Prostate gland (tissue), 2 donors: ENCODE measurements around the gene KIF16B. TPM values are rescaled to one million over a fixed set of nuclear protein-coding genes. Genes with fewer than 3 reads are reported as not detected.

ENCODE experiments used
- DNase-seq: peaks from one replicate; pipeline ENCODE4 v3.0.0-alpha.2; 2019; ENCODE audit warnings: low spot score
- H3K27ac ChIP-seq, 2 donors: fragments of 200-600 bp; sonication (generic); 2 replicates each; pipeline ENCODE4 v1.5.1; 2017 to 2019
- H3K27me3 ChIP-seq: fragments of 200-600 bp; sonication (generic); replicated peaks from 2 replicates; pipeline ENCODE4 v1.5.1; 2019; ENCODE audit not compliant: insufficient read depth
- H3K36me3 ChIP-seq, 2 donors: fragments of 200-600 bp; sonication (generic); 1 replicate in 1 of 2; 2 replicates in 1 of 2; pipeline versions ENCODE4 v1.5.1 to v1.8.1; 2017 to 2019
- H3K4me1 ChIP-seq: fragments of 200-600 bp; sonication (generic); replicated peaks from 2 replicates; pipeline ENCODE4 v1.5.1; 2019
- H3K4me3 ChIP-seq, 2 donors: fragments of 200-600 bp; sonication (generic); 2 replicates each; pipeline ENCODE4 v1.5.1; 2017 to 2019
- H3K9me3 ChIP-seq: fragments of 200-600 bp; sonication (generic); 2 replicates; pipeline ENCODE4 v1.5.1; 2017
- CTCF ChIP-seq, 4 experiments: fragments of 200-600 bp in 2 of 4; fragments of 450-650 bp in 2 of 4; sonication (generic) in 2 of 4; IDR thresholded peaks; 1 replicate in 3 of 4; 2 replicates in 1 of 4; pipeline ENCODE4 v1.5.1; 2016 to 2019; ENCODE audit warnings: antibody characterized with exemption in 4 of 4, mild to moderate bottlenecking in 2 of 4, moderate library complexity in 2 of 4
- POLR2A ChIP-seq: fragments of 450-650 bp; IDR thresholded peaks from one replicate; pipeline ENCODE4 v1.6.1; 2016; ENCODE audit warnings: antibody characterized with exemption, mild to moderate bottlenecking
- POLR2AphosphoS5 ChIP-seq: sonication (generic); formaldehyde crosslinking; IDR thresholded peaks from one replicate; pipeline ENCODE4 v1.6.1; 2017; ENCODE audit warnings: antibody characterized with exemption
- WGBS: methylation state at CpG from one replicate; pipeline ENCODE4 v1.1.5; 2018; 5-methylcytosine and 5-hydroxymethylcytosine counted together
- intact Hi-C: fragments of 100-400 bp; cut with DNase I; formaldehyde crosslinking; loops from one replicate; pipeline ENCODE4 v1.14.2; 2022
- total RNA-seq, 2 donors: library from RNA; depleted of rRNA; stranded (reverse); fragments of >200 nt; gene quantifications; one replicate each; pipeline ENCODE4 v1.1.0, GENCODE V29; 2016

The KIF16B gene
- total RNA-seq, 2 donors from 2014 or later, result 11.5 to 24.4 TPM

DNA sequence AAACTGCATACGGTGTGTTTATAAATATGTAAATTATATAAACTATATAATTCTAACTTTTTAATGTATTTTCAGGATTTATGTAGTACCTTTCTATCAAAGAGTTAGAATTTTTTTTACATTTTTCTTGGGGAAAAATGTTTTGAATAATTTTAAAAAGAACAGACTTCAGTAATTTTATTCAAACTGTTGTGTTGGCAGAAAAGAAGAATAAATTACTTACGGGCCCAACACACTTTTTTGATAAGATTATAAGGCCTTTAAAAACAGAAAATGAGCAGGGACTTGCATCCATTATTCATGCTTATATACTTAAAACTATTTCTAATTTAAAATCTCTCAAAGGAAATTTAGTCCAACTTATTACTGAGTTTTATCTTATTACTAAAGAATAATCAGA is 58.2 kb downstream of the KIF16B start:
- H3K27me3 ChIP-seq, result no peaks in the 10 kb centered on the region
- no peak for DNase-seq
- H3K36me3 ChIP-seq, result no peaks in the 10 kb centered on the region
- intact Hi-C loops, result loop anchor here (5.0 to 10.0 kb wide), 2 partner anchors 122 to 250 kb away; no protein-coding TSS in a partner anchor
- H3K27ac ChIP-seq, result no peak overlapping the region
- H3K4me1 ChIP-seq, result no peaks in the 10 kb centered on the region
- TF ChIP-seq POLR2A (no peak), CTCF (IDR thresholded peaks at IDR 0.05) (no peak), POLR2AphosphoS5 (no peak)
- H3K4me3 ChIP-seq, result no peak overlapping the region
- H3K9me3 ChIP-seq, result no peaks in the 10 kb centered on the region
- 98% methylated on average over 2 of the region's 2 CpGs for WGBS

DNA sequence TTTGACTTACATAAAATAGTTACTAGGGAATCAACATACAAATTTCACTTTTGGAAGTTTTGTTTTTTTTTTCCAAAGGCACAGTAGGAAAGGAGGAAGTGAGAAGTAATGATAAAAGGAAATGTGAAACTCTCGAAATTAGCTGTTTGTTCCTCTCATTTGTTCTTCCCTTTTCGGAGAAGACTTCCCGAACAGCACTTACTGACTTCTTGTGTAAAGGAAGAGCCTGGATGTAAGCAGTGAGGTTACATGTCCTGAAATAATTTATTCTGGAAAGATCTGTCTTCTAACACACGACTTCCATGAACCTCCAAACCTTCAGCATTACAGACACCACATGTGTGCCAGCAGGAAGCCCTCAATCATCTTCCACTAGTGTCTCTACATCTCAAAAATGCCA is 59.1 kb downstream of the KIF16B start:
- H3K27ac ChIP-seq, result no peak overlapping the region
- H3K9me3 ChIP-seq, result no peaks in the 10 kb centered on the region
- TF ChIP-seq POLR2A (no peak), CTCF (IDR thresholded peaks at IDR 0.05) (no peak), POLR2AphosphoS5 (no peak)
- no peak for DNase-seq
- H3K4me1 ChIP-seq, result no peaks in the 10 kb centered on the region
- intact Hi-C loops, result loop anchor here (10.0 kb wide), 1 partner anchor 251 kb away; no protein-coding TSS in a partner anchor
- H3K36me3 ChIP-seq, result no peaks in the 10 kb centered on the region
- H3K4me3 ChIP-seq, result no peak overlapping the region
- H3K27me3 ChIP-seq, result no peaks in the 10 kb centered on the region
- WGBS, result 89% methylated on average over 4 of the region's 4 CpGs

DNA sequence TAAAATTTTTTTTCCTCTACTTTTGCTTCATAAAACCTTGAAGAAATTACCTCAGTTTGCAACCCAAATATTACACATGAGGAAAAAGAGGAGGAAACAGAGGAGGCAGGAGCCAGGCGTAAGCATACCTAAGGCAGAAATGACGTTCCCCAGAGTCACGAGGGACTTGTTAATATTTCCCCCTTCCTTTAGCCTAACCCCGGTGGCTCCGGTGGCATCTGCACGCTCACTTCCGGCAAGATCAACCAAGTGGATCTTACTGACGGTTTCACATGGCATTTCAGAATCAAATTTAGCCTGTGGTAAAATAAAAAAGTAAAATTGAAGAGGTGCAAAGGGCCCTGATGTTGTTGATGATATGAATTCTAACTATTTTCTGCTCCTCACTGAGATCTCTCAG is 67.4 kb downstream of the KIF16B start:
- no peaks in the 10 kb centered on the region for H3K9me3 ChIP-seq
- H3K4me1 ChIP-seq, result no peaks in the 10 kb centered on the region
- no peak for TF ChIP-seq POLR2A
- TF ChIP-seq CTCF (IDR thresholded peaks at IDR 0.05), result no peak
- no peak for TF ChIP-seq POLR2AphosphoS5
- no peak overlapping the region for H3K4me3 ChIP-seq
- no peak for DNase-seq
- 84% methylated on average over 8 of the region's 8 CpGs for WGBS
- no peaks in the 10 kb centered on the region for H3K27me3 ChIP-seq
- H3K36me3 ChIP-seq, result peaks cover 3 to 5% of the 10 kb centered on the region in 2 donors
- H3K27ac ChIP-seq, result no peak overlapping the region
- intact Hi-C loops, result no loop called here

DNA sequence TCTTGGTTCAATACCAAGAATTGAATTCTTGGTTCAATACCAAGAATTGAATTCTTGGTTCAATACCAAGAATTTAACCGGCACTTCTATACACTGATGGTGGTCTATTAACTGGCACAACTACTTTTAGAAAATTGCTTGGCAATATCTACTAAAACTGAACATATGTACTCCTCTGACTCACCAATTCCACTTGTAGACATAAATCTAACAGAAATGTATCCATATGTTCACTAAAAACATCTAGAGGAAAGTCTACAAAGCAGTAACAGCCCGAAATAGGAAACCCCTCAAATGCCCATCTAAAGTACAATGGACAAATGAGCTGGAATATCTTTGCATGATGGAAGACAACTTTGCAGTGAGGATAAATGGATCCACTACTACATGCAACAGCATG is 71.9 kb downstream of the KIF16B start:
- Histone ChIP-seq H3K4me3 (no peak overlapping the region), H3K27me3 (no peaks in the 10 kb centered on the region), H3K4me1 (no peaks in the 10 kb centered on the region), H3K36me3 (no peaks in the 10 kb centered on the region), H3K9me3 (no peaks in the 10 kb centered on the region), H3K27ac (no peak overlapping the region)
- TF ChIP-seq POLR2AphosphoS5 (no peak), POLR2A (no peak), CTCF (IDR thresholded peaks at IDR 0.05) (no peak)
- intact Hi-C loops, result no loop called here
- WGBS, result 56% methylated on average over 2 of the region's 2 CpGs
- no peak for DNase-seq

DNA sequence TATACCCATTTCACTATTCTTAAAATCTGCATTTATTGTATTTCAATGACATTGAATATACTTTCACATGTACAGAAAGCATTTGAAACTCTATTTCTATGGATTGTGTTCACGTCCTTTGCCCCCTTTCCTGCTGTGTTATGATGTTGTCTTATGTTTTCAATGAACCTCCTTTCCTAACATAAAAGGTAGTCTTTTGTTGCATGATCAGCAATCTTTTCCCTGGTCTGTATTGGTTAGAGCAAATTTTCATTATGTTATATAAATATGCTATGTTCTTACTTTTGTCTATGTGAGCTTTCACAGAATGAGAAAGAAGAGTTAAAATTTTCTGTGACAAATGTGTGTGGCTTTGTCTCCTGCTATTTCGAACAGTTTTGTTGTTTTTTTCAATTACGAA is 73.1 kb downstream of the KIF16B start:
- 92% methylated on average over 3 of the region's 3 CpGs for WGBS

More for the DNA sequence above, 73.1 kb downstream of the KIF16B start:
- no peaks in the 10 kb centered on the region for H3K4me1 ChIP-seq
- H3K27me3 ChIP-seq, result no peaks in the 10 kb centered on the region
- TF ChIP-seq POLR2A (no peak), CTCF (IDR thresholded peaks at IDR 0.05) (no peak), POLR2AphosphoS5 (no peak)
- no peaks in the 10 kb centered on the region for H3K36me3 ChIP-seq
- intact Hi-C loops, result no loop called here
- no peak overlapping the region for H3K4me3 ChIP-seq
- H3K27ac ChIP-seq, result no peak overlapping the region
- H3K9me3 ChIP-seq, result no peaks in the 10 kb centered on the region
- no peak for DNase-seq
